ENCODE results near the gene PBX1.

- TF ChIP-seq CTCF (IDR thresholded peaks at IDR 0.05), result no peak
- no peak for TF ChIP-seq EP300 (IDR thresholded peaks at IDR 0.05)
These were observed 76.2 kb downstream of the PBX1 start for GRCh38 chr1:164635059-164635802.
